Retinal pigment epithelial cell (primary cell): Measurements from ENCODE around the gene CHD5.

Experiments
- DNase-seq: peaks from one replicate; pipeline ENCODE4 v3.0.0-alpha.2; 2010; ENCODE audit warnings: low read depth
- H3K4me3 ChIP-seq: 2 replicates; pipeline ENCODE4 v1.5.1; 2011; ENCODE audit warnings: mild to moderate bottlenecking, low read length, control low read depth, moderate library complexity
- CTCF ChIP-seq: conservative IDR thresholded peaks from 2 replicates; pipeline ENCODE4 v1.5.1; 2011; ENCODE audit warnings: low read depth, low read length, control low read depth, inconsistent platforms

Gene CHD5

GRCh38 chr1:6121021-6121421, 59.1 kb downstream of the CHD5 start:
- H3K4me3 ChIP-seq: no peak overlapping the region
- TF ChIP-seq CTCF: no peak
- no peak for DNase-seq

GRCh38 chr1:6118415-6118814, 61.7 kb downstream of the CHD5 start:
- no peak for DNase-seq
- H3K4me3 ChIP-seq: no peak overlapping the region
- TF ChIP-seq CTCF: no peak

- no peak for TF ChIP-seq CTCF
- no peak overlapping the region for H3K4me3 ChIP-seq
- DNase-seq: no peak
These were observed 62.5 kb downstream of the CHD5 start for GRCh38 chr1:6117624-6118023.

GRCh38 chr1:6117064-6117463, 63.1 kb downstream of the CHD5 start:
- no peak for DNase-seq
- TF ChIP-seq CTCF: no peak
- H3K4me3 ChIP-seq: no peak overlapping the region

- TF ChIP-seq CTCF: no peak
- H3K4me3 ChIP-seq: no peak overlapping the region
- DNase-seq: no peak
These were observed 64.0 kb downstream of the CHD5 start for GRCh38 chr1:6116137-6116536.

- no peak for DNase-seq
- TF ChIP-seq CTCF: no peak
- H3K4me3 ChIP-seq: no peak overlapping the region
These were observed 66.4 kb downstream of the CHD5 start for GRCh38 chr1:6113745-6114144.

GRCh38 chr1:6113116-6113515, 67.0 kb downstream of the CHD5 start:
- no peak overlapping the region for H3K4me3 ChIP-seq
- no peak for DNase-seq
- TF ChIP-seq CTCF: no peak
